ENCODE data around the gene NAMPT.
"Not testable (repeated sequence)": the region's sequence is repeated elsewhere in the genome, so short reads cannot be mapped to it uniquely, and the experiment has no call there.

Gene NAMPT

GRCh38 chr7:106312099-106312871 is 27.5 kb upstream of the NAMPT start:
- no peaks in the 10 kb centered on the region for H3K9me3 ChIP-seq
- no peaks in the 10 kb centered on the region for H3K27me3 ChIP-seq
- no peak for TF ChIP-seq CTCF (IDR thresholded peaks at IDR 0.05)
- peak overlapping the region; percentile 98 for H3K27ac ChIP-seq
- H3K4me1 ChIP-seq (ENCODE audit: control insufficient read depth in 1 of 2, insufficient read depth in 1 of 2, low read depth in 1 of 2, low read length in 1 of 2), result peaks cover 43 to 56% of the 10 kb centered on the region in 2 experiments
- no peaks in the 10 kb centered on the region for H3K36me3 ChIP-seq
- H3K4me3 ChIP-seq (ENCODE audit: low read depth in 1 of 2, low read length in 1 of 2), result peak overlapping the region in 1 of 2 experiments; percentile 53

- H3K27ac ChIP-seq, result peak overlapping the region; percentile 74
- TF ChIP-seq CTCF (IDR thresholded peaks at IDR 0.05), result no peak
Observed at GRCh38 chr7:106309362-106309761, 24.6 kb upstream of the NAMPT start.

GRCh38 chr7:106306256-106306655 is 21.5 kb upstream of the NAMPT start:
- Histone ChIP-seq H3K27me3 (no peaks in the 10 kb centered on the region), H3K9me3 (no peaks in the 10 kb centered on the region), H3K36me3 (no peaks in the 10 kb centered on the region), H3K4me1 (ENCODE audit: control insufficient read depth in 1 of 2, insufficient read depth in 1 of 2, low read depth in 1 of 2, low read length in 1 of 2) (peaks cover 9 to 14% of the 10 kb centered on the region in 2 experiments), H3K27ac (no peak overlapping the region), H3K4me3 (ENCODE audit: low read depth in 1 of 2, low read length in 1 of 2) (no peak overlapping the region)
- TF ChIP-seq CTCF (IDR thresholded peaks at IDR 0.05), result no peak

More at GRCh38 chr7:106309362-106309761, 24.6 kb upstream of the NAMPT start:
- Histone ChIP-seq H3K36me3 (no peaks in the 10 kb centered on the region), H3K4me1 (ENCODE audit: control insufficient read depth in 1 of 2, insufficient read depth in 1 of 2, low read depth in 1 of 2, low read length in 1 of 2) (peaks cover 33 to 40% of the 10 kb centered on the region in 2 experiments), H3K27me3 (no peaks in the 10 kb centered on the region), H3K4me3 (ENCODE audit: low read depth in 1 of 2, low read length in 1 of 2) (no peak overlapping the region), H3K9me3 (no peaks in the 10 kb centered on the region)

- no peak overlapping the region for H3K4me3 ChIP-seq (ENCODE audit: low read depth in 1 of 2, low read length in 1 of 2)
- H3K4me1 ChIP-seq (ENCODE audit: control insufficient read depth in 1 of 2, insufficient read depth in 1 of 2, low read depth in 1 of 2, low read length in 1 of 2), result peaks cover 9 to 14% of the 10 kb centered on the region in 2 experiments
- no peak for TF ChIP-seq CTCF (IDR thresholded peaks at IDR 0.05)
- no peaks in the 10 kb centered on the region for H3K36me3 ChIP-seq
- H3K27ac ChIP-seq, result no peak overlapping the region
- no peaks in the 10 kb centered on the region for H3K9me3 ChIP-seq
- H3K27me3 ChIP-seq, result no peaks in the 10 kb centered on the region
Observed at GRCh38 chr7:106305732-106306131, 20.9 kb upstream of the NAMPT start.

GRCh38 chr7:106304568-106304967 is 19.8 kb upstream of the NAMPT start:
- H3K27me3 ChIP-seq, result no peaks in the 10 kb centered on the region
- H3K27ac ChIP-seq, result no peak overlapping the region
- no peaks in the 10 kb centered on the region for H3K9me3 ChIP-seq
- no peak overlapping the region for H3K4me3 ChIP-seq (ENCODE audit: low read depth in 1 of 2, low read length in 1 of 2)
- no peak for TF ChIP-seq CTCF (IDR thresholded peaks at IDR 0.05)
- H3K4me1 ChIP-seq (ENCODE audit: control insufficient read depth in 1 of 2, insufficient read depth in 1 of 2, low read depth in 1 of 2, low read length in 1 of 2), result peaks cover 5 to 9% of the 10 kb centered on the region in 2 experiments
- no peaks in the 10 kb centered on the region for H3K36me3 ChIP-seq

GRCh38 chr7:106298631-106299030 is 13.8 kb upstream of the NAMPT start:
- not testable (repeated sequence) for H3K27me3 ChIP-seq; H3K4me3 ChIP-seq (ENCODE audit: low read depth in 1 of 2, low read length in 1 of 2); H3K27ac ChIP-seq; H3K4me1 ChIP-seq (ENCODE audit: control insufficient read depth in 1 of 2, insufficient read depth in 1 of 2, low read depth in 1 of 2, low read length in 1 of 2); H3K9me3 ChIP-seq; H3K36me3 ChIP-seq

GRCh38 chr7:106298155-106298554 is 13.4 kb upstream of the NAMPT start:
- not testable (repeated sequence) for H3K9me3 ChIP-seq; H3K27ac ChIP-seq; H3K4me1 ChIP-seq (ENCODE audit: control insufficient read depth in 1 of 2, insufficient read depth in 1 of 2, low read depth in 1 of 2, low read length in 1 of 2); H3K27me3 ChIP-seq; H3K4me3 ChIP-seq (ENCODE audit: low read depth in 1 of 2, low read length in 1 of 2); H3K36me3 ChIP-seq

All from neutrophil (primary cell).